AG04450 (cell line): Measurements from ENCODE around the gene RIMOC1. TPM values are rescaled to one million over a fixed set of nuclear protein-coding genes. Genes with fewer than 3 reads are reported as not detected.

Source experiments
- CTCF ChIA-PET: fragments of 300-600, 350-600 bp; formaldehyde crosslinking; extraction: SDS; loops from one replicate; lab custom pipeline; 2022; ENCODE audit warnings: antibody characterized with exemption, inconsistent platforms; lab: Charles Lee
- POLR2A ChIA-PET: fragments of 350-600 bp; formaldehyde crosslinking; extraction: SDS; loops from one replicate; lab custom pipeline; 2021; ENCODE audit warnings: antibody characterized with exemption, inconsistent platforms; lab: Yijun Ruan, JAX
- DNase-seq: peaks from one replicate; pipeline ENCODE4 v3.0.0-alpha.2; 2011; ENCODE audit warnings: low read depth, low spot score
- H3K27ac ChIP-seq: one replicate; pipeline ENCODE4 v1.5.1; 2012; ENCODE audit warnings: low read depth, low read length, control low read depth
- H3K27me3 ChIP-seq: one replicate; pipeline ENCODE4 v1.6.0; 2012; ENCODE audit warnings: low read length; ENCODE audit not compliant: control insufficient read depth, insufficient read depth
- H3K4me3 ChIP-seq: 2 replicates; pipeline ENCODE4 v1.5.1; 2011; ENCODE audit warnings: mild to moderate bottlenecking, low read depth, low read length, control low read depth
- H3K9me3 ChIP-seq: 2 replicates; pipeline ENCODE4 v1.5.1; 2012; ENCODE audit warnings: low read length; ENCODE audit not compliant: control insufficient read depth, insufficient read depth
- polyA plus RNA-seq: library from polyadenylated mRNA; depleted of rRNA; stranded (reverse); fragments of >200 nt; gene quantifications from 2 replicates; pipeline ENCODE4 v1.2.3, GENCODE V29; 2011
- TF ChIP-seq, protein P1 (sequence below): IDR thresholded peaks from 2 replicates; pipeline ENCODE4 v1.5.1; 2011; ENCODE audit warnings: low read depth, low read length, control low read depth, inconsistent platforms

Gene RIMOC1
- polyA plus RNA-seq, 1 experiment, result 43.1 TPM

DNA sequence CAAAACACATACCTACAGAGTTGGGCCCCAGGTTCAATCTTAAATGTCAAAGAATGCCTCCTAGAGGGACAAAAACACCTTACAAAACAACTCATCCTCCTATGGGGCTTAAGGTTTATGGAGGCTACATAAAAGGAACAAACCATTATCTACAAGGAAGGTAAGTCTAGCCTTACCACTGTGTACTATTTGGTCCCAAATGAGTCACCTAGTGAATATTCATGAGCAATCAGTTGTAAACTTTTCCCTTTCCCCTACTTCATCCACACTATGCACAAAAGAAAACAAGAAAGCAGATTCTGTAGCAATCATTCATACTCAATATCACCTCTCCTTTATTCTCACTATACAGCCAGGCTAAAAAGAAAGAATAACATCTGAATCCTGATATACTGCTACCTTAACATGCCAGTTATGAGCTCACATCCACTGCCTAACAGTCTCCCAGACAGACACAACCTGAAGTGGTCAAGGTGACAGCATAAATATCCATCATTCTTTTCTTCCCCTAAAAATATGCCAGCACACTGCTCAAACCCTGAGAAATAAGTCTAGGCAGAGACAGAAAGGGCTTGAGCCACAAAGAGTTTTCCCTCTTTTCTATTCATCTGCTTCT is 40.2 kb upstream of the RIMOC1 start:
- no peak overlapping the region for H3K27ac ChIP-seq
- H3K4me3 ChIP-seq, result no peak overlapping the region
- TF ChIP-seq, protein P1, sequence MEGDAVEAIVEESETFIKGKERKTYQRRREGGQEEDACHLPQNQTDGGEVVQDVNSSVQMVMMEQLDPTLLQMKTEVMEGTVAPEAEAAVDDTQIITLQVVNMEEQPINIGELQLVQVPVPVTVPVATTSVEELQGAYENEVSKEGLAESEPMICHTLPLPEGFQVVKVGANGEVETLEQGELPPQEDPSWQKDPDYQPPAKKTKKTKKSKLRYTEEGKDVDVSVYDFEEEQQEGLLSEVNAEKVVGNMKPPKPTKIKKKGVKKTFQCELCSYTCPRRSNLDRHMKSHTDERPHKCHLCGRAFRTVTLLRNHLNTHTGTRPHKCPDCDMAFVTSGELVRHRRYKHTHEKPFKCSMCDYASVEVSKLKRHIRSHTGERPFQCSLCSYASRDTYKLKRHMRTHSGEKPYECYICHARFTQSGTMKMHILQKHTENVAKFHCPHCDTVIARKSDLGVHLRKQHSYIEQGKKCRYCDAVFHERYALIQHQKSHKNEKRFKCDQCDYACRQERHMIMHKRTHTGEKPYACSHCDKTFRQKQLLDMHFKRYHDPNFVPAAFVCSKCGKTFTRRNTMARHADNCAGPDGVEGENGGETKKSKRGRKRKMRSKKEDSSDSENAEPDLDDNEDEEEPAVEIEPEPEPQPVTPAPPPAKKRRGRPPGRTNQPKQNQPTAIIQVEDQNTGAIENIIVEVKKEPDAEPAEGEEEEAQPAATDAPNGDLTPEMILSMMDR, result no peak
- DNase-seq, result no peak
- no peaks in the 10 kb centered on the region for H3K9me3 ChIP-seq
- POLR2A ChIA-PET, result no interaction called here
- no peaks in the 10 kb centered on the region for H3K27me3 ChIP-seq
- CTCF ChIA-PET, result interaction anchor here (1.0 kb wide), 1 partner anchor 61 kb away, joined by 4 read pairs; no protein-coding TSS in a partner anchor

DNA sequence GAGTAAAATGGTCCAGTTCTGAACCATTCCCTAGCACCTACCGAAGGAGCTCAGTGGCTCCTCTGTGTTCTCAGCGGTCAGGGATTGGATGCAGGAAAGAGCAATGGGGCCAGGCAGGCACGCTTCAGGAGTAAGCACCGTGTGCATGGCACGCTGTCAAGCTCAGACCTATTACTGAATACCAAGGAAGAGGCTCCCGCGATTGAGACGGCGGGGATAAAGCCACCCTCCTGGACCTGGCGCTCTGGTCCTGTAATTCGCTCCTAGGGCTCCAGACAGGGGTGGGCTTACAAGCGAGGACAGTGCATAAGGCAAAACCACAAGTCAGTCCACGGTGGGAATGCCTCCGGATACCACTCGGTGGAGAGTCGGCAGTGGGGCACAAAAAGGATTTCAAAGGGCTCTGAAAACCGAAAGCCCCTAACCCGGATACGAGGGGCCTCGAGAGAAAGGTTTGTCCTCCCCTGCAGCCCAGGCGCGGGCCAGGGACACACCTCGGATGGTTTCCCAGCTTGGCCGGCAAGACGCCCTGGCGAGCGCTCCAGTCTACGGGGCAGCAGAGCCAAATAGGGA is 34.9 kb upstream of the RIMOC1 start:
- Histone ChIP-seq H3K27me3 (no peaks in the 10 kb centered on the region), H3K4me3 (peak overlapping the region; percentile 83), H3K27ac (peak overlapping the region; percentile 24), H3K9me3 (peaks cover 4% of the 10 kb centered on the region; the same call in 1 of the 2 replicates)
- TF ChIP-seq, protein P1, result no peak
- CTCF ChIA-PET, result interaction anchor here (1.5 to 2.6 kb wide), 2 partner anchors 11 to 13 kb away, joined by 7 to 11 read pairs; no protein-coding TSS in a partner anchor
- no peak for DNase-seq
- POLR2A ChIA-PET, result interaction anchor here (1.7 kb wide), 1 partner anchor 35 kb away, joined by 6 read pairs; the partner anchor contains the start of gene RIMOC1

DNA sequence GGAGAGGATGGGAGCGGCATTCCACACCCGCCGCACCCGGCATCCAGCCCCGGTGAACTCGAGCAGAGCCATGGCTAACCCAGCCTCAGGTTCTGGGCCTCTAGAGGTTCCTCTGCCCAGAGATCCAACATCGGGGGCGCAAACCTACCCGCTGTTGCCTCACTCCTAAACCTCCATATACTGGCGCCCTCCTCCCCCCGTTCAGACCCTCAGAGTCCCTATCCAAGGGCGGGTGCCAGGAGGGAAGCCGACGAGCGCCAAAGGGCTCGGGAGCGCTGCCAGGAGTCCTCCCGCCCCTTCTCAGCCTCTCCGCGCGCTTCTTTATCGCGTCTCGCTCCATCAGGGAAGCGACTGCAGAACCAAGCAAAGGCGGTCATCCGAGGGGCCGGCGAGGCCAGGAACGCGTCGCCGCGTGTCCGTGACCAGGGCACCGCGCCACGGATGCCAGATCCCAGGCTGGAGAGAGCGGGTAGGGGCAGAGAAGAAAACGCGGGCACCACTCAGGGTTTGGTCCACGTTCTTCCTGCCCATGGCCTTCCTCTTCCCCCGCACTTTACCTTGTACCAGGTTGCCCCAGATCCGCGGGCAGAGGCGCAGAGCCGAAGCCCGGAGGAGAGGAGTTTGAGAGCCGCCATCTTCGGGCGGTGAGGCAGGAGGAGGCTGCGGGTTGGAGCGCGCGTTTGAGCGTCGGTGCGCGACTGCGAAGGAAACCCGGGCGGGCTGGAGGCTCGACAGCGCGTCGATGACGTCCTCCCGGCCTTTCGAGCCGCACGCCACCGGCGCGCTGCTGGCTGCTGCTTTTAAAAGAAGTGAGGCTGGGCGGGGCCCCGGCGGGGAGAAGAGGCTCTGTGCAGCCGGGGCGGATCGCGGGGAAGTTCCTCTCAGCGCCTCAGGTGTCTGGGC is 34.2 kb upstream of the RIMOC1 start, which contains the start of gene OXCT1:
Gene OXCT1 (minus strand): TSS at position 702 of the 903 bp plus-strand sequence. CDS start 67 bp downstream, at position 635.
- Histone ChIP-seq H3K27ac (peak within 1 kb of the TSS; percentile 62), H3K9me3 (peaks cover 4% of the 10 kb centered on the region; the same call in 1 of the 2 replicates), H3K4me3 (peak within 1 kb of the TSS; percentile 83), H3K27me3 (no peaks in the 10 kb centered on the region)
- TF ChIP-seq, protein P1, result no peak
- POLR2A ChIA-PET, result interaction anchor here (1.7 kb wide), 1 partner anchor 34 kb away, joined by 6 read pairs; the partner anchor contains the start of gene RIMOC1
- DNase-seq, result peak; percentile 56
- CTCF ChIA-PET, result interaction anchor here (1.5 to 2.6 kb wide), 2 partner anchors 11 to 14 kb away, joined by 7 to 11 read pairs; no protein-coding TSS in a partner anchor

DNA sequence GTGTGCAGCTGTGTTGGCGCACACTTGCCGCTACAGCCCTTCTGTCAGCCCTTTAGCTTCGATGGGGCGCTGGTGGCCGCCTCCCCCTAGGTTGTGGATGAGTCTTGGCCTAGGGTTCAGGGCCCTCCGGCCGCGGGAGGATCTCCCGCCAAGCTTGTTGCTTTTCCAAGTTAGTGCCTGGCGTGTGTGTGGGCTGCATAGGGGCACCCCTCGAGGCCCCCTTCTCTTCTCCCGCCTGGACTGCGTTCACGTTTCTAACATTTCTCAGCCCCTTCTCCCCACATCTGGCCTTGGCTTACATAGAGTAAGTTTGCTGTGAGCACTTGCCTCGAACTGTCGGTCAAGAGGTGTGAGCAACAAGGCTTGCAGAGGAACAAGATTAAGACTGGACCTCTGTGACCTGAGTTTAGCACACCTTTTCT is 33.5 kb upstream of the RIMOC1 start:
- H3K4me3 ChIP-seq, result peak overlapping the region; percentile 83
- DNase-seq, result no peak
- TF ChIP-seq, protein P1, result no peak
- H3K9me3 ChIP-seq, result peaks cover 4% of the 10 kb centered on the region; the same call in 1 of the 2 replicates
- POLR2A ChIA-PET, result no interaction called here
- CTCF ChIA-PET, result no interaction called here
- H3K27me3 ChIP-seq, result no peaks in the 10 kb centered on the region
- H3K27ac ChIP-seq, result peak overlapping the region; percentile 62
